Measurements from ENCODE around the gene ZNF396. TPM values are rescaled to one million over a fixed set of nuclear protein-coding genes. Genes with fewer than 3 reads are reported as not detected.

Gene ZNF396
- total and polyA plus RNA-seq, 2 donors (not counting 1 experiment from before 2014, with no cell fraction given), result 0.40 to 3.2 TPM

- H3K9me3 ChIP-seq (ENCODE audit: control extremely low read depth in 1 of 3, control insufficient read depth in 2 of 3, insufficient read depth in 1 of 3, low read length in 2 of 3), result no peaks in the 10 kb centered on the region
- H2AFZ ChIP-seq (ENCODE audit: insufficient read depth, low read depth, low read length, poor library complexity, severe bottlenecking), result no peak overlapping the region
- intact Hi-C loops (cut with micrococcal nuclease), result no loop called here
- H3K4me3 ChIP-seq (ENCODE audit: control extremely low read depth in 1 of 5, extremely low read depth in 1 of 5, insufficient read depth in 1 of 5, low read depth in 2 of 5, low read length in 4 of 5), result no peak overlapping the region
- H3K9ac ChIP-seq (ENCODE audit: low read length), result no peak overlapping the region
- H3K4me2 ChIP-seq (replicated peaks; ENCODE audit: low read depth, low read length, poor library complexity, severe bottlenecking), result no peak overlapping the region
- Mint-ChIP-seq H3K4me1 (peaks cover 9% of the 10 kb centered on the region), H3K27ac (no peak overlapping the region), H3K4me3 (no peak overlapping the region), H3K27me3 (peaks cover 31% of the 10 kb centered on the region), H3K9me3 (ENCODE audit: insufficient read depth) (no peaks in the 10 kb centered on the region)
- no peak overlapping the region for H3K27ac ChIP-seq (ENCODE audit: low read length in 2 of 2)
- peaks cover 5 to 6% of the 10 kb centered on the region in 2 donors for H3K4me1 ChIP-seq (ENCODE audit: control insufficient read depth in 2 of 2, insufficient read depth in 2 of 2, low read length in 2 of 2)
- H3K79me2 ChIP-seq (ENCODE audit: control insufficient read depth, insufficient read depth, low read length), result no peaks in the 10 kb centered on the region
- DNase-seq, result no peak
- no peaks in the 10 kb centered on the region for H4K20me1 ChIP-seq (ENCODE audit: control insufficient read depth, insufficient read depth, low read length, poor library complexity, severe bottlenecking)
- no peaks in the 10 kb centered on the region for H3K36me3 ChIP-seq (replicated peaks in 1 of 2; ENCODE audit: control extremely low read depth in 1 of 2, control insufficient read depth in 1 of 2, extremely low read depth in 1 of 2, insufficient read depth in 2 of 2, low read length in 1 of 2)
- H3K27me3 ChIP-seq (replicated peaks in 1 of 4; ENCODE audit: control extremely low read depth in 1 of 4, control insufficient read depth in 3 of 4, insufficient read depth in 4 of 4, low read length in 3 of 4), result peaks cover 0 to 7% (median 2%) of the 10 kb centered on the region in 4 experiments
- 50% methylated on average over 2 of the region's 3 CpGs for WGBS (ENCODE audit: insufficient coverage)
- ChIA-PET POLR2A (no interaction called here), CTCF (interaction anchor here (1.0 to 2.4 kb wide), 32 partner anchors 10 to 902 kb away, joined by 3 to 25 read pairs (median 4); partner anchors contain the start of genes ZNF24, ZNF396 and ZNF397)
- peak; percentile 26 for ATAC-seq (ENCODE audit: low read depth)
- TF ChIP-seq EZH2 (IDR thresholded peaks at IDR 0.05; ENCODE audit: borderline replicate concordance, insufficient read depth, low read depth, low read length, poor library complexity, severe bottlenecking), result no peak
- TF ChIP-seq CTCF (IDR thresholded peaks at IDR 0.05), result no peak
Observed at GRCh38 chr18:35387152-35387571, 10.0 kb upstream of the ZNF396 start.

GRCh38 chr18:35386600-35387100, 9.5 kb upstream of the ZNF396 start:
- no peak overlapping the region for H3K9ac ChIP-seq (ENCODE audit: low read length)
- peak overlapping the region; percentile 10 for H3K4me2 ChIP-seq (replicated peaks; ENCODE audit: low read depth, low read length, poor library complexity, severe bottlenecking)
- H3K79me2 ChIP-seq (ENCODE audit: control insufficient read depth, insufficient read depth, low read length), result no peaks in the 10 kb centered on the region
- no peaks in the 10 kb centered on the region for H3K36me3 ChIP-seq (replicated peaks in 1 of 2; ENCODE audit: control extremely low read depth in 1 of 2, control insufficient read depth in 1 of 2, extremely low read depth in 1 of 2, insufficient read depth in 2 of 2, low read length in 1 of 2)
- 18% methylated on average over 5 of the region's 7 CpGs for WGBS (ENCODE audit: insufficient coverage)
- no peak overlapping the region for H3K27ac Mint-ChIP-seq
- H3K4me1 Mint-ChIP-seq, result peaks cover 9% of the 10 kb centered on the region
- peaks cover 31% of the 10 kb centered on the region for H3K27me3 Mint-ChIP-seq
- no peak overlapping the region for H3K27ac ChIP-seq (ENCODE audit: low read length in 2 of 2)
- H3K9me3 ChIP-seq (ENCODE audit: control extremely low read depth in 1 of 3, control insufficient read depth in 2 of 3, insufficient read depth in 1 of 3, low read length in 2 of 3), result no peaks in the 10 kb centered on the region
- H4K20me1 ChIP-seq (ENCODE audit: control insufficient read depth, insufficient read depth, low read length, poor library complexity, severe bottlenecking), result no peaks in the 10 kb centered on the region
- H3K27me3 ChIP-seq (replicated peaks in 1 of 4; ENCODE audit: control extremely low read depth in 1 of 4, control insufficient read depth in 3 of 4, insufficient read depth in 4 of 4, low read length in 3 of 4), result peaks cover 0 to 7% (median 2%) of the 10 kb centered on the region in 4 experiments
- CTCF ChIA-PET, result interaction anchor here (0.7 to 2.4 kb wide), 44 partner anchors 8 to 903 kb away, joined by 3 to 25 read pairs (median 4); partner anchors contain the start of genes ZNF24, ZNF396 and ZNF397
- POLR2A ChIA-PET, result no interaction called here
- H3K4me3 Mint-ChIP-seq, result no peak overlapping the region
- intact Hi-C loops (cut with micrococcal nuclease), result loop anchor here (1.0 kb wide), 3 partner anchors 22 to 564 kb away; no protein-coding TSS in a partner anchor
- H2AFZ ChIP-seq (ENCODE audit: insufficient read depth, low read depth, low read length, poor library complexity, severe bottlenecking), result no peak overlapping the region
- no peaks in the 10 kb centered on the region for H3K9me3 Mint-ChIP-seq (ENCODE audit: insufficient read depth)
- DNase-seq, result peak; percentile 83
- H3K4me1 ChIP-seq (ENCODE audit: control insufficient read depth in 2 of 2, insufficient read depth in 2 of 2, low read length in 2 of 2), result peaks cover 5 to 6% of the 10 kb centered on the region in 2 donors
- no peak overlapping the region for H3K4me3 ChIP-seq (ENCODE audit: control extremely low read depth in 1 of 5, extremely low read depth in 1 of 5, insufficient read depth in 1 of 5, low read depth in 2 of 5, low read length in 4 of 5)
- TF ChIP-seq EZH2 (IDR thresholded peaks at IDR 0.05; ENCODE audit: borderline replicate concordance, insufficient read depth, low read depth, low read length, poor library complexity, severe bottlenecking), result no peak
- TF ChIP-seq CTCF (IDR thresholded peaks at IDR 0.05), result peak; percentile 98
- ATAC-seq (ENCODE audit: low read depth), result peak; percentile 95

Measured in B cell (primary cell).